ENCODE data around the gene INPP5B.
A peak's percentile ranks its signal among the peaks of the same experiment; 100 is the strongest.

The INPP5B gene

GRCh38 chr1:37884145-37884544 is 62.7 kb downstream of the INPP5B start:
- no peak overlapping the region for H3K4me3 ChIP-seq (ENCODE audit: low read depth, low read length)
- no peak for DNase-seq (ENCODE audit: low read depth)
- TF ChIP-seq CTCF (IDR thresholded peaks at IDR 0.05; ENCODE audit: control insufficient read depth, extremely low read depth, insufficient read depth): no peak

GRCh38 chr1:37883671-37884070 is 63.2 kb downstream of the INPP5B start:
- DNase-seq (ENCODE audit: low read depth): no peak
- no peak overlapping the region for H3K4me3 ChIP-seq (ENCODE audit: low read depth, low read length)
- TF ChIP-seq CTCF (IDR thresholded peaks at IDR 0.05; ENCODE audit: control insufficient read depth, extremely low read depth, insufficient read depth): no peak

GRCh38 chr1:37879865-37880264 is 67.0 kb downstream of the INPP5B start:
- TF ChIP-seq CTCF (IDR thresholded peaks at IDR 0.05; ENCODE audit: control insufficient read depth, extremely low read depth, insufficient read depth): no peak
- no peak overlapping the region for H3K4me3 ChIP-seq (ENCODE audit: low read depth, low read length)
- no peak for DNase-seq (ENCODE audit: low read depth)

- no peak for TF ChIP-seq CTCF (IDR thresholded peaks at IDR 0.05; ENCODE audit: control insufficient read depth, extremely low read depth, insufficient read depth)
- H3K4me3 ChIP-seq (ENCODE audit: low read depth, low read length): no peak overlapping the region
- DNase-seq (ENCODE audit: low read depth): no peak
Measured at GRCh38 chr1:37878071-37878470, 68.8 kb downstream of the INPP5B start.

GRCh38 chr1:37875833-37876232 is 71.0 kb downstream of the INPP5B start:
- peak; percentile 46 for TF ChIP-seq CTCF (IDR thresholded peaks at IDR 0.05; ENCODE audit: control insufficient read depth, extremely low read depth, insufficient read depth)
- no peak for DNase-seq (ENCODE audit: low read depth)
- H3K4me3 ChIP-seq (ENCODE audit: low read depth, low read length): no peak overlapping the region

- H3K4me3 ChIP-seq (ENCODE audit: low read depth, low read length): no peak overlapping the region
- no peak for TF ChIP-seq CTCF (IDR thresholded peaks at IDR 0.05; ENCODE audit: control insufficient read depth, extremely low read depth, insufficient read depth)
- no peak for DNase-seq (ENCODE audit: low read depth)
Measured at GRCh38 chr1:37872692-37873091, 74.2 kb downstream of the INPP5B start.

- no peak for TF ChIP-seq CTCF (IDR thresholded peaks at IDR 0.05; ENCODE audit: control insufficient read depth, extremely low read depth, insufficient read depth)
- DNase-seq (ENCODE audit: low read depth): no peak
- H3K4me3 ChIP-seq (ENCODE audit: low read depth, low read length): no peak overlapping the region
Measured at GRCh38 chr1:37868466-37868865, 78.4 kb downstream of the INPP5B start.

Data from LNCaP clone FGC (cell line).